Measurements from ENCODE around the gene FAM136A. TPM values are rescaled to one million over a fixed set of nuclear protein-coding genes. Genes with fewer than 3 reads are reported as not detected.

Gene FAM136A
- total and polyA plus RNA-seq, 2 of the 13 experiments (the other 11 are each of a cell fraction or from before 2014, with no cell fraction given), result 77.8 to 126 TPM

DNA sequence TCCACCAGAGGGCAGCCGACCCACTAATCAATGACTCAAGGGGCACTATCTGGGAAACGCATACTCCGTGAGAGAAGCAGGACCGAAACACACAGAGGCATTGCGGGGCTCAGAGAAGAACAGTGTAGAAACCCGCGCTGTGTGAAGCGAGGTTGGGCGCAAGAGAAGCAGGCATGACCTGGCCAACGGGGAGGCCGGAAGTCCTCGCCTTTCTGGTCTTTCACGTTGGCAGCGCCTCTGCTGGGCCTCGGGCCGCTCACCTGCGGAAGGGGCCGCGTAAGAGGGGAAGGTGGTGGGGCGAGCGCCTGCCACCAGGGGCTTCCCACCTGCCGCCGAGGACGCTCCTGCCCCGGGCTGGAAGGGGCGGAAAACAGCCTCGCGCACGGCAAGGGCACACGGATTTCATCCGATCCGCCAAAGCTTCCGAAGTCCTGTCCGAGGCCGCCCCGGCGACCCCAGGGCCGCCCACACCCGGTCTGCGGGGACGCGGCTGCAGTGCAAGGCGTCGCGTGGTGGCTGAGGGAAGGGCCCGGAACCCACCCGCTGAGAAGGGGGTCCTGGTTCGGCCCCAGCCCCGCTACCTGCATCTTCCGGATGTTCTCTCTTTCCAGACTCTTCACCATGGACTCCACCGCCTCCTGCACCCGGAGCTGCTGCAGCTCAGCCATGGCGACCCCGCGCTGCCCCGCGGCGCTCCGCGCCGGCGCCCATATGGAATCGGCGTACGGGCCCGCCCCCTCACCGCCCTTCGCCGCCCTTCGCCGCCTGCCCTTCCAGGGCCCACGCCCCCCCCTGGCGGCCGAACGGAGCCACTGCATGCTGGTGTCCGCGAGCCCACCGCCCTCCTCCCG, at the start of gene FAM136A (continued):
- peak; percentile 82 for TF ChIP-seq ONECUT2 (CRISPR knock-in tag; IDR thresholded peaks at IDR 0.05)
- peak; percentile 32; the same call in 1 of the 2 replicates for TF ChIP-seq SOX5 (CRISPR knock-in tag; IDR thresholded peaks at IDR 0.05; ENCODE audit: borderline replicate concordance)
- TF ChIP-seq SRF (IDR thresholded peaks at IDR 0.05; ENCODE audit: low read depth, low read length), result peak; percentile 72; the same call in 1 of the 2 replicates
- TF ChIP-seq HHEX (CRISPR knock-in tag; IDR thresholded peaks at IDR 0.05), result 0 out of 2 replicates have a peak, but pooled peaks have one; percentile 28
- TF ChIP-seq, protein P1, sequence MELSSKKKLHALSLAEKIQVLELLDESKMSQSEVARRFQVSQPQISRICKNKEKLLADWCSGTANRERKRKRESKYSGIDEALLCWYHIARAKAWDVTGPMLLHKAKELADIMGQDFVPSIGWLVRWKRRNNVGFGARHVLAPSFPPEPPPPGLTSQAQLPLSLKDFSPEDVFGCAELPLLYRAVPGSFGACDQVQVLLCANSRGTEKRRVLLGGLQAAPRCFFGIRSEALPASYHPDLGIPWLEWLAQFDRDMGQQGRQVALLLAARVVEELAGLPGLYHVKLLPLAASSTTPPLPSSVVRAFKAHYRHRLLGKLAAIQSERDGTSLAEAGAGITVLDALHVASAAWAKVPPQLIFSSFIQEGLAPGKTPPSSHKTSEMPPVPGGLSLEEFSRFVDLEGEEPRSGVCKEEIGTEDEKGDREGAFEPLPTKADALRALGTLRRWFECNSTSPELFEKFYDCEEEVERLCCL (CRISPR knock-in tag; IDR thresholded peaks at IDR 0.05; ENCODE audit: borderline replicate concordance), result peak; percentile 78
- TF ChIP-seq THAP9 (CRISPR knock-in tag; IDR thresholded peaks at IDR 0.05; ENCODE audit: borderline replicate concordance), result peak; percentile 90
- TF ChIP-seq ZNF260 (CRISPR knock-in tag; IDR thresholded peaks at IDR 0.05; ENCODE audit: borderline replicate concordance, low read depth), result peak; percentile 92
- TF ChIP-seq, protein P2, sequence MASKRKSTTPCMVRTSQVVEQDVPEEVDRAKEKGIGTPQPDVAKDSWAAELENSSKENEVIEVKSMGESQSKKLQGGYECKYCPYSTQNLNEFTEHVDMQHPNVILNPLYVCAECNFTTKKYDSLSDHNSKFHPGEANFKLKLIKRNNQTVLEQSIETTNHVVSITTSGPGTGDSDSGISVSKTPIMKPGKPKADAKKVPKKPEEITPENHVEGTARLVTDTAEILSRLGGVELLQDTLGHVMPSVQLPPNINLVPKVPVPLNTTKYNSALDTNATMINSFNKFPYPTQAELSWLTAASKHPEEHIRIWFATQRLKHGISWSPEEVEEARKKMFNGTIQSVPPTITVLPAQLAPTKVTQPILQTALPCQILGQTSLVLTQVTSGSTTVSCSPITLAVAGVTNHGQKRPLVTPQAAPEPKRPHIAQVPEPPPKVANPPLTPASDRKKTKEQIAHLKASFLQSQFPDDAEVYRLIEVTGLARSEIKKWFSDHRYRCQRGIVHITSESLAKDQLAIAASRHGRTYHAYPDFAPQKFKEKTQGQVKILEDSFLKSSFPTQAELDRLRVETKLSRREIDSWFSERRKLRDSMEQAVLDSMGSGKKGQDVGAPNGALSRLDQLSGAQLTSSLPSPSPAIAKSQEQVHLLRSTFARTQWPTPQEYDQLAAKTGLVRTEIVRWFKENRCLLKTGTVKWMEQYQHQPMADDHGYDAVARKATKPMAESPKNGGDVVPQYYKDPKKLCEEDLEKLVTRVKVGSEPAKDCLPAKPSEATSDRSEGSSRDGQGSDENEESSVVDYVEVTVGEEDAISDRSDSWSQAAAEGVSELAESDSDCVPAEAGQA (IDR thresholded peaks at IDR 0.05; ENCODE audit: low read depth), result peak; percentile 16; the same call in 1 of the 2 replicates
- TF ChIP-seq, protein P2 (CRISPR knock-in tag; IDR thresholded peaks at IDR 0.05; ENCODE audit: borderline replicate concordance), result peak; percentile 79; the same call in 1 of the 2 replicates
- TF ChIP-seq, protein P3, sequence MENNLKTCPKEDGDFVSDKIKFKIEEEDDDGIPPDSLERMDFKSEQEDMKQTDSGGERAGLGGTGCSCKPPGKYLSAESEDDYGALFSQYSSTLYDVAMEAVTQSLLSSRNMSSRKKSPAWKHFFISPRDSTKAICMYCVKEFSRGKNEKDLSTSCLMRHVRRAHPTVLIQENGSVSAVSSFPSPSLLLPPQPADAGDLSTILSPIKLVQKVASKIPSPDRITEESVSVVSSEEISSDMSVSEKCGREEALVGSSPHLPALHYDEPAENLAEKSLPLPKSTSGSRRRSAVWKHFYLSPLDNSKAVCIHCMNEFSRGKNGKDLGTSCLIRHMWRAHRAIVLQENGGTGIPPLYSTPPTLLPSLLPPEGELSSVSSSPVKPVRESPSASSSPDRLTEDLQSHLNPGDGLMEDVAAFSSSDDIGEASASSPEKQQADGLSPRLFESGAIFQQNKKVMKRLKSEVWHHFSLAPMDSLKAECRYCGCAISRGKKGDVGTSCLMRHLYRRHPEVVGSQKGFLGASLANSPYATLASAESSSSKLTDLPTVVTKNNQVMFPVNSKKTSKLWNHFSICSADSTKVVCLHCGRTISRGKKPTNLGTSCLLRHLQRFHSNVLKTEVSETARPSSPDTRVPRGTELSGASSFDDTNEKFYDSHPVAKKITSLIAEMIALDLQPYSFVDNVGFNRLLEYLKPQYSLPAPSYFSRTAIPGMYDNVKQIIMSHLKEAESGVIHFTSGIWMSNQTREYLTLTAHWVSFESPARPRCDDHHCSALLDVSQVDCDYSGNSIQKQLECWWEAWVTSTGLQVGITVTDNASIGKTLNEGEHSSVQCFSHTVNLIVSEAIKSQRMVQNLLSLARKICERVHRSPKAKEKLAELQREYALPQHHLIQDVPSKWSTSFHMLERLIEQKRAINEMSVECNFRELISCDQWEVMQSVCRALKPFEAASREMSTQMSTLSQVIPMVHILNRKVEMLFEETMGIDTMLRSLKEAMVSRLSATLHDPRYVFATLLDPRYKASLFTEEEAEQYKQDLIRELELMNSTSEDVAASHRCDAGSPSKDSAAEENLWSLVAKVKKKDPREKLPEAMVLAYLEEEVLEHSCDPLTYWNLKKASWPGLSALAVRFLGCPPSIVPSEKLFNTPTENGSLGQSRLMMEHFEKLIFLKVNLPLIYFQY (CRISPR knock-in tag; IDR thresholded peaks at IDR 0.05; ENCODE audit: borderline replicate concordance), result peak; percentile 39; the same call in 1 of the 2 replicates
- TF ChIP-seq RBM22 (optimal IDR thresholded peaks at IDR 0.05; ENCODE audit: low read length), result peak; percentile 87
- peak; percentile 52; the same call in 1 of the 2 replicates for TF ChIP-seq ZSCAN21 (CRISPR knock-in tag; IDR thresholded peaks at IDR 0.05; ENCODE audit: borderline replicate concordance)
- TF ChIP-seq TSC22D2 (CRISPR knock-in tag; IDR thresholded peaks at IDR 0.05; ENCODE audit: borderline replicate concordance), result peak; percentile 82; the same call in 1 of the 2 replicates

Measured in HepG2 (cell line).